ENCODE measurements around the gene ABCF2.
A peak's percentile ranks its signal among the peaks of the same experiment; 100 is the strongest.

ABCF2 gene

DNA sequence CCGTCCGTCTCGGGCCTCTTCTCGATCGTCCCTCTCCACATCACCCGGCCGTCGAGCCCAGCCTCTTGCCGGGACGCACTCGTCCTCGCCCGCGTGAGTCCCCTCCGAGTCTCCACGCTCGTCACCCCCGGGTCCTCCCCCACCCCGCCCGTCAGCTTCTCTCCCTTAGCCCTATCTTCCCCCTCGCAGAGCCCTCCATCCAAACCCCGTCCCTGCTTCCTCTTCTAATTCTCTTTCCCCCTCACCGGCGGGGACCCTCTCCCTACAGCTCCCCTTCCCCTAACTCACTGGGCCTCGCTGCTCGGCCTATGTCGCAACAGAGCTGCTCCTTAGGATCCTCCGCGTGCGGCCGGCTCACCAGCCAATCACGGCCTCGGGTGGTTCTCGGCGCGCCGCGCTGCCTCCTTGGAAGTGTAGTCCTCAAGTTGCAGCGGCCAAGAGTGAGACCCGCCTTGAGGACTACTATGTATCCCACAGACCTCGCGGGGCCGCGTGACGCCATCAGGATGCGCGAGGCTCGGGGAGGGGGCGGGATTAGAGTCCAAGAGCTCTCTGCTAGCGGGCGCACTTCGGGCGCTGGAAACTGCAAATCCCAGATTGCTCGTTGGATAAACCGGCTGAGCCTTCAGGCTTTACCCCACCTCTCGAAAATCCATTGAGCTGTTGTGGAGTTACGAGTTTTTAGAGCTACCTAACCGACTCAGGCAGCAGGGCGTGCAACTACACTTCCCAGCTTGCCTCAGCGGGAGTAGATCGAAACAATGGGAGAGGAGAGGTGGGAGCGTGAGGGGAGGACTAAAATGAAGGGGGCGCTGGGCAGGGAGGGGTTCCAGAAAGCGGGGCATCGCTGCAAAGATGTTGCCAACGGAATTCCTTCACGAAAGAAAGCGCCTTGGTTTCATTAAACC lies at the start of gene ABCF2:
Gene ABCF2 (minus strand): TSS at position 331 of the 908 bp plus-strand sequence. CDS start 747 bp downstream, outside the sequence.
- Histone ChIP-seq H3K9ac (ENCODE audit: low read length) (peak within 1 kb of the TSS; percentile 77), H4K20me1 (ENCODE audit: insufficient read depth, low read length) (no peaks in the 10 kb centered on the region), H3K36me3 (ENCODE audit: insufficient read depth, low read length) (peaks cover 38% of the 10 kb centered on the region), H3K4me2 (ENCODE audit: low read length) (peak within 1 kb of the TSS; percentile 87), H3K4me1 (ENCODE audit: insufficient read depth, low read length, severe bottlenecking) (peaks cover 32% of the 10 kb centered on the region), H3K9me3 (ENCODE audit: low read length) (no peaks in the 10 kb centered on the region), H3K4me3 (ENCODE audit: low read depth, low read length, poor library complexity, severe bottlenecking) (peak within 1 kb of the TSS; percentile 73), H2AFZ (ENCODE audit: low read length) (peak within 1 kb of the TSS; percentile 11; the same call in 1 of the 2 replicates), H3F3A (ENCODE audit: insufficient read depth, low read length) (no peaks in the 10 kb centered on the region), H3K79me2 (ENCODE audit: insufficient read depth, low read length) (peaks cover 12% of the 10 kb centered on the region), H3K9me2 (ENCODE audit: low read depth, low read length) (no peaks in the 10 kb centered on the region), H3K27ac (ENCODE audit: low read depth, low read length, poor library complexity, severe bottlenecking) (no peak within 1 kb of the TSS), H3K27me3 (ENCODE audit: insufficient read depth, low read length) (no peaks in the 10 kb centered on the region)
- no peak for TF ChIP-seq EZH2 (IDR thresholded peaks at IDR 0.05; ENCODE audit: borderline replicate concordance, low read length)
- TF ChIP-seq, protein P1, sequence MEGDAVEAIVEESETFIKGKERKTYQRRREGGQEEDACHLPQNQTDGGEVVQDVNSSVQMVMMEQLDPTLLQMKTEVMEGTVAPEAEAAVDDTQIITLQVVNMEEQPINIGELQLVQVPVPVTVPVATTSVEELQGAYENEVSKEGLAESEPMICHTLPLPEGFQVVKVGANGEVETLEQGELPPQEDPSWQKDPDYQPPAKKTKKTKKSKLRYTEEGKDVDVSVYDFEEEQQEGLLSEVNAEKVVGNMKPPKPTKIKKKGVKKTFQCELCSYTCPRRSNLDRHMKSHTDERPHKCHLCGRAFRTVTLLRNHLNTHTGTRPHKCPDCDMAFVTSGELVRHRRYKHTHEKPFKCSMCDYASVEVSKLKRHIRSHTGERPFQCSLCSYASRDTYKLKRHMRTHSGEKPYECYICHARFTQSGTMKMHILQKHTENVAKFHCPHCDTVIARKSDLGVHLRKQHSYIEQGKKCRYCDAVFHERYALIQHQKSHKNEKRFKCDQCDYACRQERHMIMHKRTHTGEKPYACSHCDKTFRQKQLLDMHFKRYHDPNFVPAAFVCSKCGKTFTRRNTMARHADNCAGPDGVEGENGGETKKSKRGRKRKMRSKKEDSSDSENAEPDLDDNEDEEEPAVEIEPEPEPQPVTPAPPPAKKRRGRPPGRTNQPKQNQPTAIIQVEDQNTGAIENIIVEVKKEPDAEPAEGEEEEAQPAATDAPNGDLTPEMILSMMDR (IDR thresholded peaks at IDR 0.05; ENCODE audit: low read length) = 0 out of 2 replicates have a peak, but pooled peaks have one; percentile 6

DNA sequence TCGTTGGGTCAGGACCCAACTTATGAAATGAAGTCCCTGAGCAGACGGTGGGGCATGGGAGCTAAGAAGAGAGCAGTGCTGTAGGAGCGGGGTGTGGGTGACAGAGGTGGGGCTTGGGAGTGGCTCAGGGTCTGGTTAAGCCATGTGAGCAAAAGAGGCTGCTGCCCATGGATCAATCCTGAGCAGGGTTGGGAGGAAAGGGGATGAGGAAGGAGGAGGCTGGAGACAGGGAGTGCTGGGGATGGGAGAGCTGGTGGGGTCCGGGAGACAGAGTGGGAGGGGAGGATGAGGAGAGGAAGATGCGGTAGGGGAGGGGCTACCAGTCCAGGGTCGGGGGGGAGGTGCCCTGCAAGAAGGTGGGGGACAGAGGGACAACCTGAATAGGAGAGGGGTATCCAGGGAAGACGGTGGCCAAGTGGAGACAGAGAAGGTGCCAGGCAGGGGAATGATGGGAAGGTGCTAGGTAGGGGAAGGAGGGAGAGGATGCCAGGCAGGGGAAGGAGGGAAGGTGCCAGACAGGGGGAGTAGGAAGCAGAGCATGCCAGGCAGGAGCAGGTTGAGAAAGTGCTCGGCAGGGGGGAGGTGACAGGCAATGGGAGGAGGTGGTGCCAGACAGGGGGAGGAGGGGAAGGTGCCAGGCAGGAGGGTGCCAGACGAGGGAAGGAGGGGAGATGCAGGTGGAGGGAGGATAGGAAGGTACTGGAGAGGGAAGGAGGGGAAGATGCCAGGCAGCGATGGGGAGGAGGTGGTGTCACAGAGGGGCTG lies 49.0 kb upstream of the ABCF2 start:
- no peaks in the 10 kb centered on the region for H4K20me1 ChIP-seq (ENCODE audit: insufficient read depth, low read length)
- H3K4me1 ChIP-seq (ENCODE audit: insufficient read depth, low read length, severe bottlenecking) = peaks cover 11% of the 10 kb centered on the region
- no peaks in the 10 kb centered on the region for H3F3A ChIP-seq (ENCODE audit: insufficient read depth, low read length)
- H3K4me3 ChIP-seq (ENCODE audit: low read depth, low read length, poor library complexity, severe bottlenecking) = peak overlapping the region; percentile 48
- no peaks in the 10 kb centered on the region for H3K36me3 ChIP-seq (ENCODE audit: insufficient read depth, low read length)
- H3K27ac ChIP-seq (ENCODE audit: low read depth, low read length, poor library complexity, severe bottlenecking) = no peak overlapping the region
- H3K9ac ChIP-seq (ENCODE audit: low read length) = no peak overlapping the region; the same call in 1 of the 2 replicates
- H3K27me3 ChIP-seq (ENCODE audit: insufficient read depth, low read length) = peaks cover 10% of the 10 kb centered on the region; the same call in 1 of the 2 replicates
- no peaks in the 10 kb centered on the region for H3K9me3 ChIP-seq (ENCODE audit: low read length)
- H3K4me2 ChIP-seq (ENCODE audit: low read length) = peak overlapping the region; percentile 59; the same call in 1 of the 2 replicates
- no peak for TF ChIP-seq EZH2 (IDR thresholded peaks at IDR 0.05; ENCODE audit: borderline replicate concordance, low read length)
- TF ChIP-seq, protein P1 (IDR thresholded peaks at IDR 0.05; ENCODE audit: low read length) = no peak
- H3K9me2 ChIP-seq (ENCODE audit: low read depth, low read length) = no peaks in the 10 kb centered on the region
- no peaks in the 10 kb centered on the region for H3K79me2 ChIP-seq (ENCODE audit: insufficient read depth, low read length)
- no peak overlapping the region for H2AFZ ChIP-seq (ENCODE audit: low read length)

DNA sequence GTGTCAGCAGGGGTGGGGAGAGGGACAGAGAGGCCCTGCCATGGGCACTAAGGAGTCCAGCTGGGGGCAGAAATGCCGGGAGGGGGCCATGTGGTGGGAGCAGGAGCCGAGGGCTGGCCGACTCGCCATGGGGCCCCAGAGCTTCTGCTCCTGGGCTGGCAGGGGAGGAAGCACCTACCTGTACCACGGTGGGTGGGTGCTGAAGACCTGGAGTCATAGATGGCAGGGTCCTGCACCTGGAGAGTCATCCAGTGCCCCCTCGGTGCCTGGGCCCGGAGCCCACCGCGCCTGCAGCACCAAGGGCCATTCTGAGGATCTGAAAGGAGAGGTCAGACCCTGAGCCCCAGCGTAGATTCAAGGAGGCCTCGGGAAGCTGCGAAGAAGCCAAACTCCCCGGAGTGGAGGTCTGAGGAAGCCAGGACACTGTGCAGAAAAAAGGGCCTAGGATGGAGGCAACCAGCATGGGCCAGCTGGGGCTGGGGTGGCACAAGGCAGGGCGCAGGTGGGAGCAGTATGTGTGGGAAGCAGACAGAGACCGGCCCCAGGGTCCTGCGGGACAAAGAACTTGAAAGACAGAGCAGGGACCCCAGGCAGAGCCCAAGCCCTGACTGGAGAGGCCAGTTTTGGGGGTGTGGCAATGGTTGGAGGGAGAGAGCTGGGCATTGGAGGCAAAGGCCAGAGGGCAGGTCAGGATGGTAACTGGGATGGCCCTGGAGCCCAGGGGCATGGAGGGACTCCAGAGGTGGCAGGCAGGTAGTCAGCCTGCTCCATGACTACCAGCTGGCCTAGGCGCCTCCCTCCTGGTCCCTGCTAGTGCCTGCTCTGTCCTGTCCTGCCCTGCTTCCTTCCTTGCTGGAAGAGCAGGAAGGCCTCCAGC lies 48.2 kb upstream of the ABCF2 start:
- Histone ChIP-seq H3F3A (ENCODE audit: insufficient read depth, low read length) (no peaks in the 10 kb centered on the region), H2AFZ (ENCODE audit: low read length) (no peak overlapping the region), H3K36me3 (ENCODE audit: insufficient read depth, low read length) (no peaks in the 10 kb centered on the region), H3K79me2 (ENCODE audit: insufficient read depth, low read length) (no peaks in the 10 kb centered on the region), H3K9me2 (ENCODE audit: low read depth, low read length) (no peaks in the 10 kb centered on the region), H3K27me3 (ENCODE audit: insufficient read depth, low read length) (peaks cover 15% of the 10 kb centered on the region), H3K27ac (ENCODE audit: low read depth, low read length, poor library complexity, severe bottlenecking) (no peak overlapping the region), H3K4me1 (ENCODE audit: insufficient read depth, low read length, severe bottlenecking) (peaks cover 11% of the 10 kb centered on the region), H3K9me3 (ENCODE audit: low read length) (no peaks in the 10 kb centered on the region), H3K4me2 (ENCODE audit: low read length) (no peak overlapping the region), H4K20me1 (ENCODE audit: insufficient read depth, low read length) (no peaks in the 10 kb centered on the region), H3K4me3 (ENCODE audit: low read depth, low read length, poor library complexity, severe bottlenecking) (no peak overlapping the region), H3K9ac (ENCODE audit: low read length) (no peak overlapping the region)
- TF ChIP-seq, protein P1 (IDR thresholded peaks at IDR 0.05; ENCODE audit: low read length) = no peak
- TF ChIP-seq EZH2 (IDR thresholded peaks at IDR 0.05; ENCODE audit: borderline replicate concordance, low read length) = no peak
